ENCODE data around the gene NFASC. TPM values are rescaled to one million over a fixed set of nuclear protein-coding genes. Genes with fewer than 3 reads are reported as not detected.

Gene NFASC
- total RNA-seq, 1 donor from 2014 or later, result 3.8 TPM

DNA sequence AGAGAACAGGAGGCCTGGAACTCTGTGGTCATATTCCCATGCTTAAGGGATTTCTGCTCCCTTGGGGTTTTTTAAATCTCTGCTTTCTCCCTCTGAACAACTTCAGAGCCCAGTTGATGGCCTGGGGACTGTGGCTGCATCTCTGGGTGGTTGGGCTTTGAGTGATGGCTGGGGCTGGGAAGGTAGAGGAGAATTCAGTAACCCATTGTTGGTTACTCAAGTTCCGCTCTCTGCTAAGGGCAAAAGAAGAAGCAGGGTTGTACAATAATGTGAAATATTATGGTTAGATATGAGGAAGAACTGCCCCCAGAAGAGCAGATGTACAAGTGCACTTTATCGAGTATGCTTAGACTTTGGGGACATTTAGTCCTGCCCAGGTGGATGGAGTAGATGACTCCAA is 100.3 kb downstream of the NFASC start:
- Mint-ChIP-seq H3K9me3 (ENCODE audit: unreplicated experiment) (no peaks in the 10 kb centered on the region), H3K36me3 (ENCODE audit: low read depth, unreplicated experiment) (no peaks in the 10 kb centered on the region), H3K4me1 (ENCODE audit: unreplicated experiment) (peaks cover 27% of the 10 kb centered on the region), H3K27ac (ENCODE audit: unreplicated experiment) (no peak overlapping the region), H3K27me3 (ENCODE audit: unreplicated experiment) (peaks cover 3% of the 10 kb centered on the region), H3K4me3 (ENCODE audit: unreplicated experiment) (no peak overlapping the region)
- TF ChIP-seq, protein P1, sequence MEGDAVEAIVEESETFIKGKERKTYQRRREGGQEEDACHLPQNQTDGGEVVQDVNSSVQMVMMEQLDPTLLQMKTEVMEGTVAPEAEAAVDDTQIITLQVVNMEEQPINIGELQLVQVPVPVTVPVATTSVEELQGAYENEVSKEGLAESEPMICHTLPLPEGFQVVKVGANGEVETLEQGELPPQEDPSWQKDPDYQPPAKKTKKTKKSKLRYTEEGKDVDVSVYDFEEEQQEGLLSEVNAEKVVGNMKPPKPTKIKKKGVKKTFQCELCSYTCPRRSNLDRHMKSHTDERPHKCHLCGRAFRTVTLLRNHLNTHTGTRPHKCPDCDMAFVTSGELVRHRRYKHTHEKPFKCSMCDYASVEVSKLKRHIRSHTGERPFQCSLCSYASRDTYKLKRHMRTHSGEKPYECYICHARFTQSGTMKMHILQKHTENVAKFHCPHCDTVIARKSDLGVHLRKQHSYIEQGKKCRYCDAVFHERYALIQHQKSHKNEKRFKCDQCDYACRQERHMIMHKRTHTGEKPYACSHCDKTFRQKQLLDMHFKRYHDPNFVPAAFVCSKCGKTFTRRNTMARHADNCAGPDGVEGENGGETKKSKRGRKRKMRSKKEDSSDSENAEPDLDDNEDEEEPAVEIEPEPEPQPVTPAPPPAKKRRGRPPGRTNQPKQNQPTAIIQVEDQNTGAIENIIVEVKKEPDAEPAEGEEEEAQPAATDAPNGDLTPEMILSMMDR (IDR thresholded peaks at IDR 0.05; ENCODE audit: unreplicated experiment), result no peak
- DNase-seq (ENCODE audit: low spot score), result no peak

DNA sequence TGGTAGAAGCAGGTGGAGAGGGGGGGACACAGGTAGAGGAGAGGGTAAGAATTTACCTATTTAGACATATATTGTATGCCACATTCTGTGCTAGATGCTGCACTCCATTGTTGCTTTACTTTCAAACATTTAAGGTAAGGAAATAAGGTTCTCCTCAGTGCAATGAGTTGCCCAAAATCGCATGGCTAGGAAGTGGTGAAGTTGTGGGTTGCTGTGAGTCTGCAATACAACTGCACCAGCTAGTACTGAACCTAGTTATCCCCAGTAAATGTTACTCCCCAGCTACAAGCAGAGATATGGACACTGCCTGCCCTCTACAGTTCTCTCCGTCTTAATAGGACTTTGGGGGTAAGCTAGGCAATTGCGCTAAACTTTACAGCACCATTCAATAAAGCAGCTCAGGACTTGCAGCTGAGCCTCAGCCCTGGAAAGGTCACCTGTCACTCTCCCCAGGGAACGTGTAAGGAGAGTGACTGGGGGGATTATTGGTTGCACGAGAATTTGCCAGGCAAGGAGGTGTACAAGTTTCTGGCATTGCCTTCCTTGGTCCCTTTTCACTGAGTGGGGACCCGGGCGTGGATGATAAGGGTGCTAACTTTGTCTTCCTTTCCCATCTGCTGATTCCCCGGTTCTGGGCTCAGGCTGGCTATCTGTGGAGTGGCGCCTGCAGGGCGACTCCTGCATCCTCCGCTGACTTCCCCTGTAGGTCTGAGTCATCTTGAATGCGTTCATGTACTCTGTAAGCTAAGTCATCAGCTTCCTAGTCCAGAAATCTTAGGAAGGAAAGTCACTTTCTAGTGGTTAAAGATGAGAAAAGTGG is 101.1 kb downstream of the NFASC start:
- Mint-ChIP-seq H3K36me3 (ENCODE audit: low read depth, unreplicated experiment) (no peaks in the 10 kb centered on the region), H3K9me3 (ENCODE audit: unreplicated experiment) (no peaks in the 10 kb centered on the region), H3K27ac (ENCODE audit: unreplicated experiment) (no peak overlapping the region), H3K4me3 (ENCODE audit: unreplicated experiment) (no peak overlapping the region), H3K27me3 (ENCODE audit: unreplicated experiment) (peaks cover 8% of the 10 kb centered on the region), H3K4me1 (ENCODE audit: unreplicated experiment) (peaks cover 27% of the 10 kb centered on the region)
- TF ChIP-seq, protein P1 (IDR thresholded peaks at IDR 0.05; ENCODE audit: unreplicated experiment), result no peak
- DNase-seq (ENCODE audit: low spot score), result no peak

DNA sequence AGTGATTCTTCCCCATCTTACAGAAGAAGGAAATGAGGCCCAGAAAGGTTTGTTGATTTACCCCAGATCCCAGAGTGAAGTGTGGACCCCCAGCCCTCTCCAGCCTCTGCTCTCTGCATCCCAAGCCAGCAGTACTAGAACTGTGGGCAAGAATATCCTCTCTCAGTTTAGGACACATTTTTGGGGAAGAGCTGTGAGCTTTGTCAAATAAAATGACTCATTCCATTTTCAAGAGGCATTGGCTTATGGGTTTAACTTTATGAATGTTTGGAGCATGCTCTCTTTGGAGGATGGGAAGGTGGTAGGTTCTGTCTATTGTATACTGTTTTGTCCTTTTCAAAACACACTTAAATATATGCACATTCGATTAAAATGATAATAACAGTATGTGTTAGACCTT is 101.8 kb downstream of the NFASC start:
- Mint-ChIP-seq H3K36me3 (ENCODE audit: low read depth, unreplicated experiment) (no peaks in the 10 kb centered on the region), H3K9me3 (ENCODE audit: unreplicated experiment) (no peaks in the 10 kb centered on the region), H3K27ac (ENCODE audit: unreplicated experiment) (peak overlapping the region; percentile 32), H3K4me3 (ENCODE audit: unreplicated experiment) (no peak overlapping the region), H3K27me3 (ENCODE audit: unreplicated experiment) (peaks cover 8% of the 10 kb centered on the region), H3K4me1 (ENCODE audit: unreplicated experiment) (peaks cover 27% of the 10 kb centered on the region)
- no peak for DNase-seq (ENCODE audit: low spot score)
- TF ChIP-seq, protein P1 (IDR thresholded peaks at IDR 0.05; ENCODE audit: unreplicated experiment), result no peak

DNA sequence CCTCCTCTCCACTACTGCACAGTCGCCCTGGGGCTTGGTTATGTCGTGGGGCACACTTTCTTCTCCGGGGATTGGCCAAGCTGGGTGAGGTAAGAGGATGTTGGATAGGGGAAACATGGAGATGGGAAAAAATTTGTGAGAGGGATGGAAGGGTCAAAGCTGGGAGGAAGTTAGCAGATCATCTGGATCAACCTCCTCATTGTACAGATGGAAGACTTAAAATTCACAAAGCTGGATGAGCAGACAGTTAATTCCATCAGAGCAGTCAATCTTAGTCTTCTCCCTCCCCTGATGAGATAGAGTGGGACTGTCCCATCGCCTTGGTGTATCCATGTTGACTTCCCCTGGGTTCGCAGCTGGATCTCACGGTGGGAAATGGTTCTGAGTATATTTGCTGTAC is 102.8 kb downstream of the NFASC start:
- no peak overlapping the region for H3K4me3 Mint-ChIP-seq (ENCODE audit: unreplicated experiment)
- H3K9me3 Mint-ChIP-seq (ENCODE audit: unreplicated experiment), result no peaks in the 10 kb centered on the region
- peaks cover 13% of the 10 kb centered on the region for H3K27me3 Mint-ChIP-seq (ENCODE audit: unreplicated experiment)

DNA sequence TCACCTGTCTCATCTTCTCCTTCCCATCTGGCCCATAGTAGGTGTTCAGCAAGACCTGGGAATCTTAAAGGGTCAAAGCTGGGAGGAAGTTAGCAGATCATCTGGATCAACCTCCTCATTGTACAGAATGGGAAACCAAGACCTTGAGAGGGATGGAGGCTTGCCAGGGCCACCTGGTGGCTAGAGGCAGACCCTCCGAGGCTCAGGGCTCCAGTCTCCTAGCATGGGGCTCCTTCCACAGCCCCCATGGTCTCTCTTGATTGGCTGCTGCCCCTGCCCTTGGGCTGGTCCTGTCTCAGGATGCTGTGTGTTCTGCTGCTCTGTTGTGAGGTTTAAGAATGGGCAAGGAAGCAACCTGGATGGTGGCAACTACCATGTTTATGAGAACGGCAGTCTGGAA is 103.7 kb downstream of the NFASC start:
- H3K4me3 Mint-ChIP-seq (ENCODE audit: unreplicated experiment), result no peak overlapping the region
- TF ChIP-seq, protein P1 (IDR thresholded peaks at IDR 0.05; ENCODE audit: unreplicated experiment), result no peak
- H3K4me1 Mint-ChIP-seq (ENCODE audit: unreplicated experiment), result peaks cover 31% of the 10 kb centered on the region
- no peaks in the 10 kb centered on the region for H3K9me3 Mint-ChIP-seq (ENCODE audit: unreplicated experiment)
- H3K36me3 Mint-ChIP-seq (ENCODE audit: low read depth, unreplicated experiment), result peaks cover 3% of the 10 kb centered on the region
- H3K27me3 Mint-ChIP-seq (ENCODE audit: unreplicated experiment), result peaks cover 13% of the 10 kb centered on the region
- no peak for DNase-seq (ENCODE audit: low spot score)
- no peak overlapping the region for H3K27ac Mint-ChIP-seq (ENCODE audit: unreplicated experiment)

More for the DNA sequence above, 102.8 kb downstream of the NFASC start:
- no peak for DNase-seq (ENCODE audit: low spot score)
- peaks cover 27% of the 10 kb centered on the region for H3K4me1 Mint-ChIP-seq (ENCODE audit: unreplicated experiment)
- TF ChIP-seq, protein P1 (IDR thresholded peaks at IDR 0.05; ENCODE audit: unreplicated experiment), result no peak
- H3K36me3 Mint-ChIP-seq (ENCODE audit: low read depth, unreplicated experiment), result peaks cover 3% of the 10 kb centered on the region
- no peak overlapping the region for H3K27ac Mint-ChIP-seq (ENCODE audit: unreplicated experiment)

Measured in endothelial cell (in vitro differentiated cells).